Stimulated activated CD8-positive, alpha-beta memory T cell treated with anti-CD3 and anti-CD28 coated beads, Interleukin-15, amount 100 ng/mL, for 1 hour (primary cell): ENCODE measurements around the gene MAP3K1.
"Not testable (repeated sequence)": the region's sequence is repeated elsewhere in the genome, so short reads cannot be mapped to it uniquely, and the experiment has no call there.

Source experiments
- DNase-seq: peaks from one replicate; pipeline ENCODE4 v3.0.0-alpha.2; 2020; ENCODE audit warnings: low read depth

MAP3K1 gene

DNA sequence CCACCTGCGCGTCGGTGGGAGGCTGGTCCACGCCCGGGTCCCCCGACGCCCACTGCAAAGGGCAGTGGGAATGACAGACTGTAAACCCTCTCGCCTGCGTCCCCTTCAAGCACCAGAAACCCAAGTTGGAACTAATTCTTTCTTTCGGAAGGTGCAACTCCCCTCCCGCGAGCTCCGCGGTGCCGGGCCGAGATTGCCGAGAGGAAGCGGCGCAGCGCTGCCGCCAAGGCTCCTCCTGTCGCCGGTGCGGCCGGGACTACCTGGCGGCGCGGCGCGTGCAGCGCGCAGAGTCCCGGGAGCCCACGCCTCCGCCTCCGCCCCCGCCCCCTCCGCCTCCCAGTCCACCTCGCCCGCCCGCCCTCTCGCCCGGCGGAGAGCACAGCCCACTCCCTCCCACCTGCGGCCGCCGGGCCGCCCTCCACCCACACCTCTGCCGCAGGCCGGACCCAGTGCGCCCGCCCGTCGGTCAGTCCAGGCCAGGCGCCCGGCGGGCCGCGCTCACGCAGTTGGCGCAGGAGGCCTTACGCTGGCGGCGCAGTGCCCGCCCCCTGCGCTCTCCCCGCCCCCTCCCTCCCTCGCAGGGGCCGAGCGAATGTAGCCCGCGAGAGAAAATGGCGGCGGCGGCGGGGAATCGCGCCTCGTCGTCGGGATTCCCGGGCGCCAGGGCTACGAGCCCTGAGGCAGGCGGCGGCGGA lies at the start of gene MAP3K1:
TSS of gene MAP3K1 (plus strand) at position 587 of the 695 bp plus-strand sequence. CDS start at position 612, 25 bp downstream.
- peak; percentile 56 for DNase-seq

DNA sequence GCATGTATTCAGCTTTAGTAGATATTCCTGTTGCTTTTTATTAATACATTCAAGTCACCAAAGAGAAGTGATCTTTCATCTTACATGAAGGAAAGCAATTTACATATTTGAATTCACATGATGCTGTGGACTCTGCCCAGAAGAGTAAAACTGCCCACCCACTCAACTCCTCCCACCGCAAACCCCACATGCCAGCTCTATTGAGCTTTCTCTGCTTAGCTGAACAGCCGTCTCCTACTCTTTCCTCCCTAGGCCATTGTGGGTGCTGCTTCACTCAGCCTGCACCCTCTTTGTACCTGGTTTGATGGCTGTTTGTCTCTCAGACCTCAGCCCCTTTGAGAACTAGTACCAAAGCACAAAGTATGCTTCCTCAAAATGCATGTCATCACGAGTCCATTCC lies 48.4 kb upstream of the MAP3K1 start:
- no peak for DNase-seq

DNA sequence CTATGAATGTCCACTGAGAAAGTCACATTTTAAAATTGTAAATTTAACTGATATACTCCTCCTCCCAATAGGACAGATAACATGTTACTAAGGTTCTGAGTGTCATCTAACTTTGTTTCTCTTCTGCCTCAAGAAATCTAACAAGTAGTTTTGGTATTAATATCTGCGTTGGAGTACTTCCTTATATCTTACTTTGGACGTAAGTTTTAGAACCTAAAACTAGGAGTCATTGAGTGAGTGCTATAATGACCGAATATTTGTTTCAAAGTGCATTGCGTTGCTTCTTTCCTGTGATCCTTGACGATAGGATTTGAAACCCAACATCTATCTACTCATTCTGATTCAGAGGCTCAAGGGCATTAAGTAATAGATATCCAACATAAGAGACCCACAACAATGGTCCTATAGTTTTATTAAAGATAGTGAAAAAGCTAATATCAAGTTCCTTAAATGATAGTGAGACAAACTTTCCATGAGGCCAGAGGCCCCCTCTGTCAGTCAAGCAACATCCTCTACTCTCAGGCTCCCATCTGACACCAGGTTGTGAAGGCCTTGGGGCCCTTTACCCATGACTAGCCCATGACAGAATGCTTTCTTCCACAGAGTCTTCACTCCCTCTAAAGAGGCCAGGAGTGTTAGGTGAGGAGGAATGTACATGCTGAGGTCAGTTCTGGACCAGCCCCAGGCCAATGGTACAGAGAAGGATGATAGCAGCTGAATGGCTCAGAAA lies 45.3 kb upstream of the MAP3K1 start:
- DNase-seq = no peak

DNA sequence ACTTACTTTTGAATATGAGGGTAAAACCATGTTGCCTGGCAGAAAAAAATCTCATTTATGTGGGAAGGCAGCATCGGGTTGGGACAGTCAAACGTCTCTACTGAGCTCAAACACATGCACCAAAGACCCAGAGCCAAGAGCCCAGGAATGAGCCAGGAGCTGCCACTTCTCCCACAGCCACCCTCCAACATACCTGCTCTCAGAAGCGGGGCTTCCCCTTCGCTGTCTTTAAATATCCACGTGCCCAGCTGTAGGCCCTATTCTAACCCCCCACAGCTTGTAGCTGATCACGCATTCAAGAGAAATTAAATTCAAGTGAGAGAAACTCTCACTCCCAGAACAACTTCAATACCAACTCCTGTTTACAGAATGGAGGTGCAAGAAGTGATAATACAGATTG lies 42.6 kb upstream of the MAP3K1 start:
- no peak for DNase-seq

DNA sequence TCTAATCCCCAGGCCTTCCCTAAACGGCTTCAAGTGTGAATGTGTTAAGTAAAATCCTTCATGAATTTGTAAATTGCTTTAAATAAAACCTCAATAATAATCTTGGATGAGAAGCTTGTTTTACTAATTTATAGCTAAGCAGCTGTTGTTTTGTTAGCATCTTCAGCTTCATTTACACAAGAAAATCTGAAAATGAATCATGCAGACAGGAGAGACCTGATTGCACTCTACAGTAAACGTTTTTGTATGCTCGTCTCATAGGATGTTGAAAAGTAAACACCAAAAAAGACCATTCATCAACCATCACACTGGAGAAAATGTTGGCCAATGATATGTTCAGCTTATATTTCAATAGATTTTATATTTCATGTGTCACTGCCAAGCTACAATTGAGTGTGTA lies 40.4 kb upstream of the MAP3K1 start:
- no peak for DNase-seq

DNA sequence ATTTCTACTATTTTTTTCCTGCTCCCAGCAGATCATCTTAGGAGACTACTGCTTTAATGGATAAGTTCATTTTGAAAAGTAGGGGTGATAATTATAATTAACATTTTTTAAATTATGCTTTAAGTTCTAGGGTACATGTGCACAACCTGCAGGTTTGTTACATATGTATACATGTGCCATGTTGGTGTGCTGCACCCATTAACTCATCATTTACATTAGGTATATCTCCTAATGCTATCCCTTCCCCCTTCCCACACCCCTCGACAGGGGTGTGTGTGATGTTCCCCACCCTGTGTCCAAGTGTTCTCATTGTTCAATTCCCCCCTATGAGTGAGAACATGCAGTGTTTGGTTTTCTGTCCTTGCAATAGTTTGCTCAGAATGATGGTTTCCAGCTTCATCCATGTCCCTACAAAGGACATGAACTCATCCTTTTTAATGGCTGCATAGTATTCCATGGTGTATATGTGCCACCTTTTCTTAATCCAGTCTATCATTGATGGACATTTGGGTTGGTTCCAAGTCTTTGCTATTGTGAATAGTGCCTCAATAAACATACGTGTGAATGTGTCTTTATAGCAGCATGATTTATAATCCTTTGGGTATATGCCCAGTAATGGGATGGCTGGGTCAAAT lies 39.0 kb upstream of the MAP3K1 start:
- not testable (repeated sequence) for DNase-seq

DNA sequence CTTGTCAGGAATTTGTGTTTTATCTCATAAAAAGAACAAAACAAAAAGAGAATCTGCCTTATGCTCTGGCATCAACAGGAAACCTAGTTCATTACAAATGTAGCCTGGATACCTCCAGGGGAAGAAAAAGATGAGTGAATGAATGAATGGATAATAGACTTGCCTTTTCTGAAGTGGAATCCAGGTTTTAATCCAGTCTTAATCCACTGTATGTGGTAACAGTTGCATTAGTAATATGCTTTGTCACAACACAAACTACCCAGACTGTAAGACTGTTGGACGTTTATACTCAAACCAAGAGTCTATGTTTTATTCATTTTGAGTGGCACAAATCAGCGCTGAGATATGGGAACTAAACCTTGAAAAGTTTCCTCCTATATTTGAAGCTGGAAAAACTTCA lies 32.1 kb upstream of the MAP3K1 start:
- DNase-seq = no peak

DNA sequence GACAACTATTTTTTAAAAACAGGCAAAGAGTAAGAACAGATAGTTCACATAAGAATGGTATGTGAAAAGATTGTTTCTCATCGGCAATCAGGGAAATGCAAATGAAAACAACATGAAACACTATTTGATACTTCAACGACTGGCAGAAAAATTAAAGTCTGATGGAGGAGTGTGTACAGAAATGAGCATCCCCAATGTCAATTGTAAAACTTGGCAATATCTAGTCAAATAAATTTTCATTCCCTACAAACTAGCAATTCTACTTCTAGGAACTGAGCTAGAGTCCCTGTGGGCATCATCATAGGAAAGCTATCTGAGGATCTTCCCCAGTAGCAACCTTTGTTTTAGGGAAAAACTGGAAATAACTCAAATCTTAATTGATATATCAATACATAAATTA lies 29.0 kb upstream of the MAP3K1 start:
- no peak for DNase-seq

DNA sequence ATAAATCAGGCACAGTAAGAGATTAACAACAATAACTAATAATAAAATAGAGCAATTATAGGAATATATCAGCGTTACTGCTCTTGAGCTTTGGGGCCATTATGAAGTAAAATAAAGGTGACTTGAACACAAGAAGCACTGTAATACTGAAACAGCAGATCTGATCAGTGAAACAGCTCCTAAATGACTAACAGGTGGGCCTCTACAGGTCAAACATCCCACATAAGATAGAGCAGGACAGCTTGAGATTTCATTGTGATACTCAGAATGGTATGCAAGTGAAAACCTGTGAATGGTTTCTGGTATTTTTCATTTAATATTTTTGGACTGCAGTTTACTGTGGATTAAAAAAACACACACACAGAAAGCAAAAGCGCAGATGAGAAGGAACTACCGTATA lies 24.0 kb upstream of the MAP3K1 start:
- DNase-seq = no peak

DNA sequence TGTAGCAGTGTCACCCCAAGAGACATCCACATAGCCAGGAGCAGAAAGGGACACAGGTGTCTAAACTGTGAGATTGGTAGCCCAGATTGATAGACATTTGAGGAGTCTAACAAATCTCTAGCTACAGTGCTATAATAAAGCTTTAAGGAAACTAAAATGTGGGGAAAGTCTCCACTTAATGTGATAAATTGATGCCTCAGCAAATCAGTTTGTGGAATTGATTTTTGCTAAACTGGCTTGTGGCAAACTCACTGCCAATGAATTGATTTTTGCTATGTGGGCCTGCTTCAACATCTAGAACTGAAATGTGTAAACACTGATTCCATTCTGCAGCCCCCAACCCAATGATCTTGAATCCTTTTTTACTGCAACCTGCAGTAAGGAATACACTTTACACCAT lies 16.8 kb upstream of the MAP3K1 start:
- no peak for DNase-seq

DNA sequence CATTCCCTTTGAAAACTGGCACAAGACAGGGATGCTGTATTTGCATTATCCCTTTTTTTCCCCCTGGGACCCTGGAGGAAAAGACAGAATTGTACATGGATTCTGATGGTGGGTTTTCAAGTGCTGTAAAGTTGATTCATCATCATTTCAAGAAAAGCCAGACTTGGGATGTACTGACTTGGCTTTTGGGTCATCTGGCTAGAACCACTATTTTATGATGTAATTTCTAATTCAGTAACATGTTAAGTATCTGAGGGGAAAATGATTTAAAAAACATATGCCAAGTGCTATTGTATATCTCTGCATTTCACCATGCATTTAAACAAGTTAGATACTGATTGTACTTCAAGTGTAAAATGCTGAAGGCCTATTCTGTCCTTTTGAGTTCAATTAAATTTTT lies 15.2 kb upstream of the MAP3K1 start:
- DNase-seq = no peak

DNA sequence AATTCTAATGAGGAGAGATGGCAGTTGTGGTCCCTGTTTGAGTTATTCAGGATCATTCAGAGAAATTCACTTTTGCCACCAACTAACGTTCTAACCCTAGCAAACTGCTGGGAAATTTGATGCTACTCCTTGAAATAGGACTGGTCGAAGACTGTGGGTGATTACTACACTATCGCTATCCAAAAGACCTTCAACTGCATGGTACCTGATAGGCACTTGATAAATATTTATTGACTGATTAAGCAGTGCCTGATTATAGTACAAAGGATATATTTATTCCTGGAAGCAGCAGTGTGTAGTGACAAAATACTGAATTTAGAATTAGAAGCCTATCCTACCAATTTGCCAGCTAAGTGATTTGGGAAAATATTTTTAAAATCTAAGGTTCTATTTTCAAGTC lies 14.1 kb upstream of the MAP3K1 start:
- DNase-seq = no peak

DNA sequence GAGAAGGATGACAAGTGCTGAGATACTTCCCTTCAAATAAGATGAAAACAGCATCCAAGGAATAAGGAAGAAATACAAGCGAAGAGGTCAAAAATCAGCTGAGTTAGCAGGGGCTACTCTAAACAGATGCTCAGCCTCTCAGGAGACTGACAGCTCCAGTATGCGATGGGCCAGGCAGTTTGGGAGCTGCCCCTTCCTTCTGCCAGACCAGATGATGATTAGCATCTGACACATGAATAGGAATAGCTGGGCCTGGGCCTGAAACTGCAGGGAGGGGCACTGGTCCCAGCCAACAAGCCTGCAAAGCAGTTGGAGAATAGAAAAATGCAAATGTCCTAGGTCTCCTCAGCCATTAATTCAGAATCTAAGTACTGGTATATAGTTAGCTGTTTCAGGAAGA lies 13.1 kb upstream of the MAP3K1 start:
- DNase-seq = no peak

DNA sequence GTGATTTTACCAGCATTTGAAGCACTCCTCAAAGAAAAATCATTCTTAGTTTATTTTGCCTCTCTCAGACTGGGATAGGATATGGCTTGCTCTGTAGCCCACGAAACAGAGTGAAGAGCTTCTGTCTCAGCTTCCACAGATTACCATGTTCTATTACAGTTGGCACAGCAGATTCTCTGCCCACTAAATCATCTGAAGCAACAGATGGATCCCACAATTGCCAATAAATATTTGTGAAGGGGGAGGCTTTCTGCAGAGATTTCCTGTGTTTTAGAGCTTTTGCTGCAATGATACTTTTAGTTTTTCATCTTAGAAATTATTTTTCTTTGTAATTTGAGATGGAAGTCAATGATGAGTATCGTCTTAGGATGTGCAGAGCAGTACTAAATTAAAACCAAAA lies 12.3 kb upstream of the MAP3K1 start:
- no peak for DNase-seq

DNA sequence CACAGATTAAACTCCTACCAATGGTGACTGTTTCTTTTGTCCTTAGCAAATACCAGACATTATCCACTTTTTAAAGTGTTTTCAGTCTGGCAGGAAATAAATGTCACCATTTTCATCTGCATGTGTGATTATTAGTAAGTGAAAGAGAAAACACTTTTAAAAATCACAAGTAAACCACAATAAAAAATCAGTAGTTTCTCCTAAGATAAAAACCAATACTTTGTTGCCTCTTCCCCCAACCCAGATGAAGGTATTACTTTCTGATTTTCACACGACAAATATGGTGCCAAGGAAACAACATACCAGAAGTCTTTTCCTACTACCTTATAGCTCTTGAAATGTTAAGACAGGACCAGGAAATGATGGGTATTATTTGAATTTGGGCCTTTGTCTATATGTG lies 11.5 kb upstream of the MAP3K1 start:
- DNase-seq = no peak

DNA sequence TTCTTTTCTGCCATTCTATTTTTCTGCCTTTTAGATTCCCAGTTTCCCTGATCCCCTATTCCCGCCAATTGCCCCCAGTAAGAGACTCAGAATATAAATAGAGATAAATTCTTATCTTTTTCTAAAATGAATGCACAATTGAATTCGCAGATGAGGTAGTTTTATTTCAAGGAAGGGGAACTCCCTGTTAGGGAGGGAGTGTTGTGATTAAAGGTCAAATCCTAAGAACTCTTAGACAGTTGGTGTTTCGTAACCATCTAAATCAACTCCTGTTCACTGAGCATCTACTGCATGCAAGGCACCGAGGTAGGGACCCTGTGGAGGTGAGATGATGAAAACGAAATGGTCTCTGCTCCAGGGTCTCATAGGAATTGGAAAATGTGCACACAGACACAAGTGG lies 7.7 kb upstream of the MAP3K1 start:
- no peak for DNase-seq

DNA sequence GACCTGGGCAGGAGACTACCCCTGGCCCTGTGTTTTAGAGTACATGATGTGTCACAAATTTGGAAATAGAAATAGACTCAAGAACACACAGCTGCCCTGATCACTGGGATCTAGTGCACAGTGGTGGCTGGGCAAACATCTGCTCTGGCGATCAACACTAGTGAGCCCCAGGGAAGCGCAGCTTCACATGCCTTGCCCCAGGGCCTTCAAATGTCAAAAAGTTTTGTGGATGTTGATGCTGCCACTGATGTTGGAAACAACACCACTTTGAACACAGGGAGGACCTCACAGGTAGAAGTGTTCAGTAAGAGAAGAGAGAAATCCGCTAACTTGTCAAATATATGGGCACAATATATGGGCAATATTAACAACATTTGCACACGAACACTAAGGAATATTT lies 7.1 kb upstream of the MAP3K1 start:
- DNase-seq = no peak

DNA sequence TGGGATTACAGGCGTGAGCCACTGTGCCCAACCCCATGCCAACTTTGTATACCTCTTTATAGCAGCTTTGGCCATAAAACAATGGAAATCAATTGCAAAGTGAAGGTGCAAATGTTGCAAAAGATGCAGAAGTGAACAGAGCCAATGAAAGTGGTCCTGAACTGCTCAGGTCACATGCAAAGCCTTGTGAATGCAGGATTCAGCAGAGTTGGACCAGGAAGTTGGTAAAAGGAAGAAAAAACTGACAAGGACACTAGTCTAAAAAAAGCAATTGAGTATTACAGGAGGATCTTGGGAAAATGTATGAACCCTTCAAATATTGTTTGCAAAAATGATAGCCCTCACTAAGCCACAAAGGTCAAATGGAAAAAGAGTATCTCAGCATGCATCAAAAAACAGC lies 4.5 kb upstream of the MAP3K1 start:
- DNase-seq = no peak

DNA sequence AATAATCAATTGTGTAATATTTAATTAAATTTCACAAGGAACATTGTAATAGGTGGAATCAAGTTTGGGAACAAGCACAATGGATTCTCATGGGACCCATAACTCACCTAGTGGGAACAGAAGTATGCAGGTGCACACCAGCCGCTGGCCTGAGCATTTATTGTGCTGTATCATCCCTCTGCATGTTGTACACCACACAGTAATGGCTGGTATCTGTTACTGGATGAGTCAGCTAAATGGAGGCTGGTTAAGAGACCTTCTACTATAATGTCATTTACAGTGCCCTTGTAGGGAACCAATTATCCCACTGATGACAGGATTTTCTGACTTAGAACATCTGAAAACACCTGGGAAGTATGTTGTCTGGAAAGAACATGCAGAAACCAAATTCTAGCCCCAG lies 3.2 kb upstream of the MAP3K1 start:
- no peak for DNase-seq

DNA sequence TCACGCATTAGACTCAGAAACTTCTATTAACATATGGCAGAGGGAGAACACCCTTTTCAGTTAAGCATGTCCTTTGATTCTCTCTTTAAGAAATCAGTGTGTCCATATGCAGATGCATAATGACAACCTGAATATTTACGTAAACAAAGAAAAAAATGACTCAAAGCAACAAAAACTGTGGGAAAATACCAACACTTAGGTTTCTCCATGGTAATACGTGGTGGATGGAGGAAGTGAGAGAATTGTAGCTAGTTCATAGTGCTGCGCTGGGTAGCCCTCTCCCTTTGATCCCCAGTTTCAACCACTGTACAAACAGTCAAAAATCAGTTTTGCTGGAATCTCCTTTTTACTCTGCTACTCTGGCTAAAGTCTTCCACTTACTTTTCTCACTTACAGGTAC lies 2.0 kb upstream of the MAP3K1 start:
- DNase-seq = no peak

DNA sequence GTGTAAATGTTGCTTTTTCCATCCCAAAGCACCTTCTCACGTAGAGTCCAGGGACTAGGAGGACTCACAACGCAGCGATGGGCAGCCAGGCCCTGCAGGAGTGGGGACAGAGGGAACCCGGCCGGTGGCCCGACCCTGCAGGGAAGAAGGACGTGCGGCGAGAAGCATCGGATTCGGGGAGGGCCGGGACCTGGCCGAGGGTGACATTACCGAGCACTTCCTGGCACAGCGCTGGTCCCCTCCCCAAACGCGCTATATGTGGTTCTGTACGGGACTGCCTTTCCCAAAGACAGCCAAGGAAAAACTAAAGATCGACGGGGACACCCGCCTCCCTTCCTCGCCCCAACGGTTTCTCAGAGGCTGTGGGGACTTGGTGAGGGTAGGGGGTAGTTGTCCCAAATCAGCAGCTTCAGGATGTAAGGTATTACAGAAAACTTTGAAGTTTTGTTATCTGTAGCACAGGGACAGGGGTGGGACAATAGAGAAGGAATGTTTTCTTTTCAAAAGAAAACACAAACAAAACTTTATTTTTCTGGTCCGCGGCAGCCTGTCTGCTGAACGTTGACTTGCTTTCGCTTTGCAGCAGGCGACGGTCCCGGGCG lies 887 bp upstream of the MAP3K1 start:
- DNase-seq = no peak

DNA sequence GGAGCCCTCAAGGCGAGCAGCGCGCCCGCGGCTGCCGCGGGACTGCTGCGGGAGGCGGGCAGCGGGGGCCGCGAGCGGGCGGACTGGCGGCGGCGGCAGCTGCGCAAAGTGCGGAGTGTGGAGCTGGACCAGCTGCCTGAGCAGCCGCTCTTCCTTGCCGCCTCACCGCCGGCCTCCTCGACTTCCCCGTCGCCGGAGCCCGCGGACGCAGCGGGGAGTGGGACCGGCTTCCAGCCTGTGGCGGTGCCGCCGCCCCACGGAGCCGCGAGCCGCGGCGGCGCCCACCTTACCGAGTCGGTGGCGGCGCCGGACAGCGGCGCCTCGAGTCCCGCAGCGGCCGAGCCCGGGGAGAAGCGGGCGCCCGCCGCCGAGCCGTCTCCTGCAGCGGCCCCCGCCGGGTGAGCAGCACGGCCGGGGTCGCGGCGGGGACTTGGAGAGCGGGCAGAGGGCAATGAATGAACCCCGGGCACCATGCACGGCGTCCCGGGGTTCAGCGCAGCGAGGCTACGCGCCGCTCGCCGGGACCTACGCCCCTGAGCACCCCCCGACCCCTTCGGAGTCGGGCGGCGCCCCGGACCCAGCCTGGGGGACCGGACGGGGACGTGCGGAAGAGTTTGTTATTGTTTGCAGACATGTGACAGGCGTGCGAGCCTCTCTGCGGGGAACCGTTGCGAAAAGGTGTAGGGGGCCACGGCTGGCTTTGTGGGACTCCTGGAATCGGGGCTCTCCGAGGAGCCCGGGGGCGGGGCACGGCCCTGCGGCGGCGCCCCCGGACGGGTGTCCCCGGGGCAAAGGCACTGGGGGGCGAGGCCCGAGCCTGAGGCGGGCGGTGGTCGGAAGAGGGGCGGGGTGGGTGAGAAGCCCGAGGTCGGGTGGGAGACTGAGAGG lies 553 bp downstream of the MAP3K1 start:
- no peak for DNase-seq
